Thyroid gland (tissue), 4 donors: ENCODE measurements around the gene AXL. TPM values are rescaled to one million over a fixed set of nuclear protein-coding genes. Genes with fewer than 3 reads are reported as not detected.

ENCODE experiments used
- DNase-seq, 2 donors: peaks; one replicate each; pipeline ENCODE4 v3.0.0-alpha.2; 2019
- H3K27ac ChIP-seq, 3 donors: fragments of 200-600 bp; sonication (generic); 1 replicate in 2 of 3; 2 replicates in 1 of 3; pipeline ENCODE4 v1.5.1; 2016 to 2019; ENCODE audit warnings: mild to moderate bottlenecking in 1 of 3, moderate library complexity in 1 of 3
- H3K27me3 ChIP-seq: fragments of 200-600 bp; sonication (generic); one replicate; pipeline ENCODE4 v1.5.1; 2019
- H3K36me3 ChIP-seq, 2 donors: fragments of 200-600 bp; sonication (generic); one replicate each; pipeline ENCODE4 v1.5.1; 2016 to 2019
- H3K4me1 ChIP-seq, 2 donors: fragments of 200-600 bp; sonication (generic); one replicate each; pipeline ENCODE4 v1.5.1; 2017 to 2019
- H3K4me3 ChIP-seq, 3 donors: fragments of 200-600 bp; sonication (generic); replicated peaks in 1 of 3; 1 replicate in 2 of 3; 2 replicates in 1 of 3; pipeline ENCODE4 v1.5.1; 2016; ENCODE audit warnings: mild to moderate bottlenecking in 1 of 3
- H3K9me3 ChIP-seq: fragments of 200-600 bp; sonication (generic); one replicate; pipeline ENCODE4 v1.5.1; 2017
- POLR2A ChIP-seq, 2 donors: fragments of 450-650 bp; IDR thresholded peaks; one replicate each; pipeline ENCODE4 v1.6.1; 2017; ENCODE audit warnings: antibody characterized with exemption in 2 of 2, mild to moderate bottlenecking in 2 of 2, moderate library complexity in 1 of 2
- WGBS, 2 donors: methylation state at CpG; one replicate each; pipeline ENCODE4 v1.1.5; 2017; 5-methylcytosine and 5-hydroxymethylcytosine counted together
- intact Hi-C: fragments of 100-400 bp; cut with DNase I; formaldehyde crosslinking; loops from one replicate; pipeline ENCODE4 v1.15.1; 2023
- total RNA-seq, 4 donors: library from RNA; depleted of rRNA; stranded (reverse); fragments of >200 nt; gene quantifications; one replicate each; pipeline ENCODE4 v1.2.3, GENCODE V29; 2016
- TF ChIP-seq, protein P1 (sequence below), 6 experiments: fragments of 200-600 bp in 3 of 6; fragments of 450-650 bp in 3 of 6; sonication (generic) in 3 of 6; IDR thresholded peaks; one replicate each; pipeline ENCODE4 v1.5.1; 2016 to 2019; ENCODE audit warnings: antibody characterized with exemption in 6 of 6, mild to moderate bottlenecking in 2 of 6, inconsistent platforms in 1 of 6, moderate library complexity in 1 of 6

Gene AXL
- total RNA-seq, 4 donors from 2014 or later = 17.5 to 61.3 (median 35.4) TPM

DNA sequence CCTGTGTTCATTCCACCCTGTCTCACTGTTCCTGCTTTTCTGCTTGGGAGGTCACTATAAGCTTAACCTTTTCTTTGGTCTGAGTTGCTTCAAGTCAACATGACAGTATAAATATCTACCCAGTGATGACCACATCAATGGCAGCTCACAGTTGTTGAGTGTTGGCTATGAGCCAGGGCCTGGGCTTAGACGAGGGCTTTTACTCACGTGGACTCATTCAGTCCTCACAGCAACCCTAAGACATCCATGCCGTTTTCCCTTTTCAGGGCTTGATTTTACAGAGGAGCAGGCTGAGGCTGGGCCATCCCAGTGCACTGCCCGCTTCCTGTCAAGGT is 80.7 kb downstream of the AXL start:
- 20 to 31% methylated on average over 4 of the region's 4 CpGs for WGBS, 2 donors

DNA sequence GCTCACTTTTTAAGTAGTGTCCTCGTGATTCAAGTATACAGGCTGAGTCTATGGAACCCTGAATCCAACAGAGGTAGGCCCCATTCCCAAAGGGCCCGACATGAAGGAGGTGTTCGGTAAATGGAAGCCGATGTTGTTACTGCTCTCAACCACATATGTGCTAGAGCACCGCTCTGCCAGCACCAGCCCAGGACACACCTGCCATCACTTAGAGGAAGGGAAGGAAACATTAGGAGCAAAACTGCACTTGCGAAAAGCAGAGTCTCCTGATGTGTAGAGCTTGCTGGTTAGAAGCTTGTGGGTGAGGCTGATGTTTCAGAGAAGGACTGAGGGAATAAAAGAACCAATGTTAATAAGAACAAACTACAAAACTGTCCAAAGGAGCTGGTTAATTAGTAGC is 81.5 kb downstream of the AXL start:
- TF ChIP-seq, protein P1, sequence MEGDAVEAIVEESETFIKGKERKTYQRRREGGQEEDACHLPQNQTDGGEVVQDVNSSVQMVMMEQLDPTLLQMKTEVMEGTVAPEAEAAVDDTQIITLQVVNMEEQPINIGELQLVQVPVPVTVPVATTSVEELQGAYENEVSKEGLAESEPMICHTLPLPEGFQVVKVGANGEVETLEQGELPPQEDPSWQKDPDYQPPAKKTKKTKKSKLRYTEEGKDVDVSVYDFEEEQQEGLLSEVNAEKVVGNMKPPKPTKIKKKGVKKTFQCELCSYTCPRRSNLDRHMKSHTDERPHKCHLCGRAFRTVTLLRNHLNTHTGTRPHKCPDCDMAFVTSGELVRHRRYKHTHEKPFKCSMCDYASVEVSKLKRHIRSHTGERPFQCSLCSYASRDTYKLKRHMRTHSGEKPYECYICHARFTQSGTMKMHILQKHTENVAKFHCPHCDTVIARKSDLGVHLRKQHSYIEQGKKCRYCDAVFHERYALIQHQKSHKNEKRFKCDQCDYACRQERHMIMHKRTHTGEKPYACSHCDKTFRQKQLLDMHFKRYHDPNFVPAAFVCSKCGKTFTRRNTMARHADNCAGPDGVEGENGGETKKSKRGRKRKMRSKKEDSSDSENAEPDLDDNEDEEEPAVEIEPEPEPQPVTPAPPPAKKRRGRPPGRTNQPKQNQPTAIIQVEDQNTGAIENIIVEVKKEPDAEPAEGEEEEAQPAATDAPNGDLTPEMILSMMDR (IDR thresholded peaks at IDR 0.05) = no peak
- no peak for TF ChIP-seq POLR2A (IDR thresholded peaks at IDR 0.05)
- no peak for DNase-seq
- Histone ChIP-seq H3K27me3 (no peaks in the 10 kb centered on the region), H3K9me3 (no peaks in the 10 kb centered on the region), H3K4me3 (no peak overlapping the region), H3K4me1 (peaks cover 23 to 51% of the 10 kb centered on the region in 2 donors), H3K36me3 (peaks cover 47 to 65% of the 10 kb centered on the region in 2 donors), H3K27ac (peak overlapping the region in 2 of 3 donors; percentile 63 to 73)
- intact Hi-C loops = no loop called here
- 83 to 95% methylated on average over 6 of the region's 6 CpGs for WGBS, 2 donors

More for the DNA sequence above, 80.7 kb downstream of the AXL start:
- intact Hi-C loops = no loop called here
- Histone ChIP-seq H3K4me3 (no peak overlapping the region), H3K36me3 (peaks cover 47 to 65% of the 10 kb centered on the region in 2 donors), H3K4me1 (peaks cover 23 to 51% of the 10 kb centered on the region in 2 donors), H3K27me3 (no peaks in the 10 kb centered on the region), H3K9me3 (no peaks in the 10 kb centered on the region), H3K27ac (peak overlapping the region; percentile 59 to 73 (median 63))
- TF ChIP-seq POLR2A (IDR thresholded peaks at IDR 0.05) = no peak
- peak; percentile 70 to 71 for DNase-seq

GRCh38 chr19:41302624-41303351 is 83.8 kb downstream of the AXL start:
- TF ChIP-seq, protein P1 (IDR thresholded peaks at IDR 0.05) = no peak
- TF ChIP-seq POLR2A (IDR thresholded peaks at IDR 0.05) = no peak
- Histone ChIP-seq H3K27ac (no peak overlapping the region), H3K9me3 (no peaks in the 10 kb centered on the region), H3K27me3 (no peaks in the 10 kb centered on the region), H3K36me3 (peaks cover 53 to 56% of the 10 kb centered on the region in 2 donors), H3K4me1 (peaks cover 21 to 36% of the 10 kb centered on the region in 2 donors), H3K4me3 (no peak overlapping the region)
- intact Hi-C loops = no loop called here
- DNase-seq = peak in 1 of 2 donors; percentile 21
- 82 to 84% methylated on average over 18 to 21 of the region's 21 CpGs for WGBS, 2 donors

GRCh38 chr19:41303954-41304353 is 84.9 kb downstream of the AXL start:
- Histone ChIP-seq H3K27me3 (no peaks in the 10 kb centered on the region), H3K4me1 (peaks cover 19 to 36% of the 10 kb centered on the region in 2 donors), H3K27ac (no peak overlapping the region), H3K9me3 (no peaks in the 10 kb centered on the region), H3K36me3 (peaks cover 53 to 56% of the 10 kb centered on the region in 2 donors), H3K4me3 (no peak overlapping the region)
- TF ChIP-seq, protein P1 (IDR thresholded peaks at IDR 0.05) = no peak
- TF ChIP-seq POLR2A (IDR thresholded peaks at IDR 0.05) = no peak
- 94 to 100% methylated on average over 1 to 13 of the region's 14 CpGs for WGBS, 2 donors
- intact Hi-C loops = no loop called here
- no peak for DNase-seq

DNA sequence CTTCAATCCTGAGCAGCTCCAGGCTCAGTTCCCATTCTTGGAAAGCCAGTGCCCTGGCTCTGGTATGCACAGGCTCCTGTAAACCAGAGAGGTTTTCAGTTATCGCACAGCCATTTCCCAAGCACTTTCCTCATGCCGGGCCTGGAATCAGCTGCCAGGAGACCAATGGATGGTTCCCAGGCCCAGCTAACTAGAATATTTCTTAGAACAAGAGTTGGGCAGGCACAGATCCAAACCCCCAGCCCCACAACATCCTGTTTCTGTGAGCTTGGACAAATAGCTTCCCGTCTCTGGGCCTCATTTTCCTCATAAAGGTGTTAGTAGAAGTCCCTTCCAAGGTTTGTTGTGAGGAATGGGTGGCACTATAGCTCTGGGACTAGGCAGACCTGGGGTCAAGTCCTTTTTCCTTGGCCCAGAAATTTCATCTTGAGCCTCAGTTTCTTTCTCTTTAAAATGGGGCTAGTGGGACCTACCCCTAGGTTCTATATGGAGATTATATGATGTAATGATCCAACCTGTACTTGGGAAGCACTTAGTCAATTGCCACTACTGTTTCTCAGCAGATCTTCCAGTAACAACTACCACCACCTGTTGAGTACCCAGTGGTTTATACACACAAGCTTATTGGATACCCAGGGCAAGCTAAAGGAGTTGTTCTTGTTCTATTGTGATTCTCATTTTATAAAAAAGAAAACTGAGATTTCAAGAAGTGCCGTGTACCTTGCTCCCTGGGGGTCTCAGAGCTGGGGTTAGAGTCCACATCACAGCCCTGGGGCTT is 85.9 kb downstream of the AXL start:
- Histone ChIP-seq H3K27ac (peak overlapping the region in 1 of 3 donors; percentile 19), H3K27me3 (no peaks in the 10 kb centered on the region), H3K36me3 (peaks cover 53 to 56% of the 10 kb centered on the region in 2 donors), H3K9me3 (no peaks in the 10 kb centered on the region), H3K4me3 (no peak overlapping the region), H3K4me1 (peaks cover 16 to 32% of the 10 kb centered on the region in 2 donors)
- WGBS, 2 donors = 91 to 93% methylated on average over 4 of the region's 4 CpGs
- DNase-seq = no peak
- intact Hi-C loops = loop anchor here (5.0 kb wide), 2 partner anchors 38 to 103 kb away; no protein-coding TSS in a partner anchor
- TF ChIP-seq, protein P1 (IDR thresholded peaks at IDR 0.05) = no peak
- no peak for TF ChIP-seq POLR2A (IDR thresholded peaks at IDR 0.05)
